Kidney epithelial cell (primary cell): ENCODE data around the gene MAGI3. TPM values are rescaled to one million over a fixed set of nuclear protein-coding genes. Genes with fewer than 3 reads are reported as not detected.
"Not testable (repeated sequence)": the region's sequence is repeated elsewhere in the genome, so short reads cannot be mapped to it uniquely, and the experiment has no call there.

ENCODE experiments used
- DNase-seq: peaks from one replicate; pipeline ENCODE4 v3.0.0-alpha.2; 2010; ENCODE audit warnings: low read depth
- H3K27me3 ChIP-seq: 2 replicates; pipeline ENCODE4 v1.6.0; 2011; ENCODE audit warnings: low read length; ENCODE audit not compliant: control insufficient read depth, insufficient read depth
- H3K36me3 ChIP-seq: 2 replicates; pipeline ENCODE4 v1.5.1; 2011; ENCODE audit warnings: low read length; ENCODE audit not compliant: control insufficient read depth, insufficient read depth
- H3K4me3 ChIP-seq: 2 replicates; pipeline ENCODE4 v1.5.1; 2011; ENCODE audit warnings: low read depth, mild to moderate bottlenecking, control low read depth, low read length
- total RNA-seq: library from RNA; depleted of rRNA; stranded (reverse); fragments of >200 nt; gene quantifications from 2 replicates; pipeline ENCODE4 v1.2.3, GENCODE V29; 2015
- TF ChIP-seq, protein P1 (sequence below): IDR thresholded peaks from 2 replicates; pipeline ENCODE4 v1.5.1; 2011; ENCODE audit warnings: mild to moderate bottlenecking, moderate library complexity, low read length, control low read depth, inconsistent platforms; ENCODE audit not compliant: insufficient read depth, poor library complexity, severe bottlenecking

The MAGI3 gene
- total RNA-seq, 1 donor from 2014 or later = 3.7 TPM

DNA sequence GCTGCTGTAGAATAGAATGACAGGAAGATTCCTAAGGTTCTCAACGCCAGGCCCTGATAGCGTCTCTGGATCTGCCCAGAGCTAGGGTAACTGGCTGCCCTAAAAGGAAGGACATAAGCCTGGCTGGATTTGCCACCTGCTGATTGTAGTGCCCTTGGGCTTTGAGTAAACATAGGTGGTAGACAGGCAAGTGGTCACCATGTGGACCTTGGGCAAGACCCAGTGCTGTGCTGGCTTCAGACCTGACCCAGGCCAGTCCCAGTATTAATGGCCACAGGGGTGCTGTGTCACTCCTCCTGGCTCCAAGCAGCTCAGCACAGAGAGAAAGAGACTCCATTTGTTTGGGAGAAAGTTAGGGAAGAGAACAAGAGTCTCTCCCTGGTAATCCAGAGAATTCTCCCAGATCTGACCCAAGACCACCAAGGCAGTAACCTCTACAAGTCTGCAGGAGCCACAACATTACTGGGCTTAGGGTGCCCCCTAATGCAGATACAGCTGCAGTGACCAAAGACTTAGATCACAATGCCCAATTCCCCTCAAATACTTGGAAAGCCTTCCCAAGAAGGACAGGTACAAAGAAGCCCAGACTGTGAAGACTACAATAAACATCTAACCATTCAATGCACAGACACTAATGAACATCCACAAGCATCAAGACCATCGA is 324.4 kb downstream of the MAGI3 start:
- TF ChIP-seq, protein P1, sequence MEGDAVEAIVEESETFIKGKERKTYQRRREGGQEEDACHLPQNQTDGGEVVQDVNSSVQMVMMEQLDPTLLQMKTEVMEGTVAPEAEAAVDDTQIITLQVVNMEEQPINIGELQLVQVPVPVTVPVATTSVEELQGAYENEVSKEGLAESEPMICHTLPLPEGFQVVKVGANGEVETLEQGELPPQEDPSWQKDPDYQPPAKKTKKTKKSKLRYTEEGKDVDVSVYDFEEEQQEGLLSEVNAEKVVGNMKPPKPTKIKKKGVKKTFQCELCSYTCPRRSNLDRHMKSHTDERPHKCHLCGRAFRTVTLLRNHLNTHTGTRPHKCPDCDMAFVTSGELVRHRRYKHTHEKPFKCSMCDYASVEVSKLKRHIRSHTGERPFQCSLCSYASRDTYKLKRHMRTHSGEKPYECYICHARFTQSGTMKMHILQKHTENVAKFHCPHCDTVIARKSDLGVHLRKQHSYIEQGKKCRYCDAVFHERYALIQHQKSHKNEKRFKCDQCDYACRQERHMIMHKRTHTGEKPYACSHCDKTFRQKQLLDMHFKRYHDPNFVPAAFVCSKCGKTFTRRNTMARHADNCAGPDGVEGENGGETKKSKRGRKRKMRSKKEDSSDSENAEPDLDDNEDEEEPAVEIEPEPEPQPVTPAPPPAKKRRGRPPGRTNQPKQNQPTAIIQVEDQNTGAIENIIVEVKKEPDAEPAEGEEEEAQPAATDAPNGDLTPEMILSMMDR = no peak
- no peak overlapping the region for H3K4me3 ChIP-seq
- DNase-seq = no peak
- no peaks in the 10 kb centered on the region for H3K27me3 ChIP-seq
- H3K36me3 ChIP-seq = no peaks in the 10 kb centered on the region

- not testable (repeated sequence) for H3K4me3 ChIP-seq, DNase-seq, H3K27me3 ChIP-seq, H3K36me3 ChIP-seq
Observed at GRCh38 chr1:113717506-113717905, 327.2 kb downstream of the MAGI3 start.

GRCh38 chr1:113718621-113719020 is 328.3 kb downstream of the MAGI3 start:
- not testable (repeated sequence) for H3K27me3 ChIP-seq, H3K36me3 ChIP-seq, DNase-seq, H3K4me3 ChIP-seq

GRCh38 chr1:113721010-113721409 is 330.7 kb downstream of the MAGI3 start:
- TF ChIP-seq, protein P1 = no peak
- H3K27me3 ChIP-seq = no peaks in the 10 kb centered on the region
- H3K4me3 ChIP-seq = no peak overlapping the region
- no peaks in the 10 kb centered on the region for H3K36me3 ChIP-seq
- DNase-seq = no peak

DNA sequence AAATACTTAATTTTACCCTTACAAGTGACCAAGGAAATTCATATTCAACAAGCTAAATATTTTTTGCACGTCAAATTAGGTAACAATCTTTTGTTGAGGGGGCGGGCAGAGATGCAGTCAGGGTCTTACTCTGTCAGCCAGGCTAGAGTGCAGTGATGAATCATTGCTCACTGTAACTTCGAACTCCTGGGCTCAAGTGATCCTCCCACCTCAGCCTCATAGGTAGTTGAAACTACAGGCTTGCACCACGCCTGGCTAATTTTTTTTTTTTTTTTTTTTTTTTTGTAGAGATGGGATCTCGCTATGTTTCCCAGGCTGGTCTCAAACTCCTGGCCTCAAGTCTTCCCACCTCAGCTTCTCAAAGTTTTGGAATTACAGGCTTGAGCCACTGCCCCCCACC is 342.5 kb downstream of the MAGI3 start:
- Histone ChIP-seq H3K27me3 (no peaks in the 10 kb centered on the region), H3K36me3 (no peaks in the 10 kb centered on the region), H3K4me3 (no peak overlapping the region)
- no peak for DNase-seq
- TF ChIP-seq, protein P1 = no peak

DNA sequence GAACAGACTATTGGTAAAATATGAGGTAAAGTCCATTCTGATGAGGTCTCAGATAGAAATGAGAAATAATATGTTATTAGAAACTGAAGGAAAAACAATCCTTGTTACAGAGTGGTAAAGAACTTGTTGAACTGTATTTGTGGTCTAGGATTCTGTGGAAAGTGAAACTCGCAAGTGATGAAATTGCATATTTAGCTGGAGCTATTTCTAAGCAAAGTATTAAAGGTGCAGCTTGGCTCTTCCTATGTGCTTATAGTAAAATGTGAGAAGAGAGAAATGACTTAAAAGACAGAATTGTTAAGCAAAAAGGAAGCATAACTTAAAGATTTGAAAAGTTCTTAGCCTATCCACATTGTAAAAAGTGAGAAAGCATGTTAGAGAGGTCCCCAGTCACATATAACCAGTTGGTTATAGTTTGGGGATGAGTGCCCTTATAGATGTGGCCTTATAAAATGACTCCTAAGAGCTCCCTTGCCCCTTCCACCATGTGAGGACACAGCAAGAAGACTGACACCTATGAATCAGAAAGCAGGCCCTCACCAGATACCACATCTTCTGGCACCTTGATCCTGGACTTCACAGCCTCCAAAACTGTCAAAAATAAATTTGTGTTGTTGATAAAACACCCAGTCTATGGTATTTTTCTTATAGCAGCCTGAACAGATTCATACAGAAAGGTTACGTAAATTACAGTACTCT is 344.2 kb downstream of the MAGI3 start:
- DNase-seq = no peak
- no peak overlapping the region for H3K4me3 ChIP-seq
- no peaks in the 10 kb centered on the region for H3K36me3 ChIP-seq
- TF ChIP-seq, protein P1 = no peak
- H3K27me3 ChIP-seq = no peaks in the 10 kb centered on the region
